Astrocyte (in vitro differentiated cells and primary cell): ENCODE measurements around the gene SHC3. TPM values are rescaled to one million over a fixed set of nuclear protein-coding genes. Genes with fewer than 3 reads are reported as not detected.

Experiments
- DNase-seq: peaks from one replicate; pipeline ENCODE4 v3.0.0-alpha.2; 2010; ENCODE audit warnings: low read depth
- FAIRE-seq: peaks from 2 replicates; lab custom pipeline; 2011; peaks lifted over from hg19 to GRCh38; lab: Jason Lieb, UNC
- H2AFZ ChIP-seq: 2 replicates; pipeline ENCODE4 v1.6.0; 2012; ENCODE audit warnings: low read depth, low read length, inconsistent platforms
- H3K27ac ChIP-seq: 2 replicates; pipeline ENCODE4 v1.5.1; 2011; ENCODE audit warnings: low read depth, low read length, inconsistent platforms
- H3K27me3 ChIP-seq: 2 replicates; pipeline ENCODE4 v1.6.0; 2011; ENCODE audit warnings: low read length, inconsistent platforms; ENCODE audit not compliant: insufficient read depth
- H3K36me3 ChIP-seq: 2 replicates; pipeline ENCODE4 v1.5.1; 2011; ENCODE audit warnings: low read length, inconsistent platforms; ENCODE audit not compliant: insufficient read depth
- H3K4me1 ChIP-seq: 2 replicates; pipeline ENCODE4 v1.5.1; 2011; ENCODE audit warnings: low read length, inconsistent platforms; ENCODE audit not compliant: insufficient read depth
- H3K4me2 ChIP-seq: 2 replicates; pipeline ENCODE4 v1.6.0; 2012; ENCODE audit warnings: low read length, inconsistent platforms
- H3K4me3 ChIP-seq: 2 replicates; pipeline ENCODE4 v1.5.1; 2011; ENCODE audit warnings: low read depth, mild to moderate bottlenecking, low read length, inconsistent platforms; ENCODE audit not compliant: insufficient read depth
- H3K79me2 ChIP-seq: 2 replicates; pipeline ENCODE4 v1.6.0; 2012; ENCODE audit warnings: mild to moderate bottlenecking, low read length, inconsistent platforms; ENCODE audit not compliant: insufficient read depth
- H3K9ac ChIP-seq: 2 replicates; pipeline ENCODE4 v1.6.0; 2012; ENCODE audit warnings: mild to moderate bottlenecking, low read length, inconsistent platforms
- H3K9me3 ChIP-seq: 2 replicates; pipeline ENCODE4 v1.5.1; 2012; ENCODE audit warnings: low read depth, mild to moderate bottlenecking, low read length, inconsistent platforms; ENCODE audit not compliant: insufficient read depth
- H4K20me1 ChIP-seq: 2 replicates; pipeline ENCODE4 v1.6.0; 2012; ENCODE audit warnings: low read length, inconsistent platforms; ENCODE audit not compliant: insufficient read depth
- H3K27ac Mint-ChIP-seq: one replicate; pipeline ENCODE4 v1.8.0; 2021; ENCODE audit warnings: mild to moderate bottlenecking, mixed read lengths; ENCODE audit not compliant: unreplicated experiment
- H3K27me3 Mint-ChIP-seq: one replicate; pipeline ENCODE4 v1.8.0; 2021; ENCODE audit warnings: low read depth, mixed read lengths; ENCODE audit not compliant: unreplicated experiment
- H3K36me3 Mint-ChIP-seq: one replicate; pipeline ENCODE4 v1.8.0; 2021; ENCODE audit warnings: low read depth, mixed read lengths; ENCODE audit not compliant: unreplicated experiment
- H3K4me1 Mint-ChIP-seq: one replicate; pipeline ENCODE4 v1.8.0; 2021; ENCODE audit warnings: low read depth, mixed read lengths; ENCODE audit not compliant: unreplicated experiment
- H3K4me3 Mint-ChIP-seq: one replicate; pipeline ENCODE4 v1.8.0; 2021; ENCODE audit warnings: mild to moderate bottlenecking, moderate library complexity, mixed read lengths; ENCODE audit not compliant: unreplicated experiment
- H3K9me3 Mint-ChIP-seq: one replicate; pipeline ENCODE4 v1.8.0; 2021; ENCODE audit warnings: mild to moderate bottlenecking, mixed read lengths; ENCODE audit not compliant: unreplicated experiment
- CTCF ChIP-seq: IDR thresholded peaks from 2 replicates; pipeline ENCODE4 v1.5.1; 2011; ENCODE audit warnings: low read depth, mild to moderate bottlenecking, inconsistent platforms, low read length, moderate library complexity; ENCODE audit not compliant: insufficient read depth
- EZH2 ChIP-seq: IDR thresholded peaks from 2 replicates; pipeline ENCODE4 v1.6.1; 2012; ENCODE audit warnings: mild to moderate bottlenecking, low read length, inconsistent platforms; ENCODE audit not compliant: insufficient read depth
- total RNA-seq: library from RNA; stranded (reverse); gene quantifications from 2 replicates; pipeline ENCODE4 v1.2.1, GENCODE V29; 2021

SHC3 gene
- total RNA-seq, 1 donor from 2014 or later: 4.6 TPM

GRCh38 chr9:88979791-88980190 is 198.8 kb downstream of the SHC3 start:
- Mint-ChIP-seq H3K4me3 (no peak overlapping the region), H3K9me3 (no peaks in the 10 kb centered on the region), H3K36me3 (no peaks in the 10 kb centered on the region), H3K27me3 (peaks cover 17% of the 10 kb centered on the region), H3K27ac (no peak overlapping the region), H3K4me1 (no peaks in the 10 kb centered on the region)
- TF ChIP-seq EZH2 (no peak), CTCF (no peak)
- H3K27me3 ChIP-seq: no peaks in the 10 kb centered on the region
- H3K36me3 ChIP-seq: no peaks in the 10 kb centered on the region
- H4K20me1 ChIP-seq: no peaks in the 10 kb centered on the region
- H3K27ac ChIP-seq: no peak overlapping the region
- FAIRE-seq (no peak), DNase-seq (no peak)
- H3K79me2 ChIP-seq: no peaks in the 10 kb centered on the region
- H2AFZ ChIP-seq: no peak overlapping the region
- no peak overlapping the region for H3K9ac ChIP-seq
- no peak overlapping the region for H3K4me3 ChIP-seq
- H3K9me3 ChIP-seq: no peaks in the 10 kb centered on the region
- no peak overlapping the region for H3K4me2 ChIP-seq
- no peaks in the 10 kb centered on the region for H3K4me1 ChIP-seq

GRCh38 chr9:88979021-88979420 is 199.6 kb downstream of the SHC3 start:
- no peaks in the 10 kb centered on the region for H3K36me3 Mint-ChIP-seq
- no peak for FAIRE-seq
- no peaks in the 10 kb centered on the region for H4K20me1 ChIP-seq

More at GRCh38 chr9:88979021-88979420, 199.6 kb downstream of the SHC3 start:
- H3K4me3 Mint-ChIP-seq: no peak overlapping the region
- H3K27ac Mint-ChIP-seq: no peak overlapping the region
- no peaks in the 10 kb centered on the region for H3K36me3 ChIP-seq
- H3K9ac ChIP-seq: no peak overlapping the region
- no peaks in the 10 kb centered on the region for H3K27me3 ChIP-seq
- no peak for DNase-seq
- no peaks in the 10 kb centered on the region for H3K4me1 ChIP-seq
- no peak overlapping the region for H3K4me2 ChIP-seq
- no peaks in the 10 kb centered on the region for H3K9me3 Mint-ChIP-seq
- H3K79me2 ChIP-seq: no peaks in the 10 kb centered on the region
- no peak overlapping the region for H2AFZ ChIP-seq
- no peaks in the 10 kb centered on the region for H3K4me1 Mint-ChIP-seq
- no peaks in the 10 kb centered on the region for H3K9me3 ChIP-seq
- no peak overlapping the region for H3K4me3 ChIP-seq
- no peak overlapping the region for H3K27ac ChIP-seq
- peaks cover 13% of the 10 kb centered on the region for H3K27me3 Mint-ChIP-seq
- TF ChIP-seq CTCF: no peak
- no peak for TF ChIP-seq EZH2
